ENCODE measurements around the gene COX6B2. TPM values are rescaled to one million over a fixed set of nuclear protein-coding genes. Genes with fewer than 3 reads are reported as not detected.

COX6B2 gene
- total and polyA plus RNA-seq, 4 donors, result not detected

GRCh38 chr19:55315956-55316525 lies 38.5 kb downstream of the COX6B2 start:
- no peak for DNase-seq (ENCODE audit: low spot score)
- H3K4me1 ChIP-seq (ENCODE audit: control insufficient read depth in 4 of 4, insufficient read depth in 4 of 4, low read length in 3 of 4), result no peaks in the 10 kb centered on the region
- H3K9me3 ChIP-seq (ENCODE audit: control insufficient read depth in 4 of 4, low read length in 3 of 4), result peaks cover 0 to 4% (median 1%) of the 10 kb centered on the region in 4 donors
- H3K27ac ChIP-seq (ENCODE audit: low read depth in 1 of 2, low read length in 2 of 2), result no peak overlapping the region
- 84% methylated on average over 13 of the region's 13 CpGs for WGBS
- no peak overlapping the region for H3K4me3 ChIP-seq (ENCODE audit: low read depth in 1 of 3, low read length in 3 of 3)
- H3K9ac ChIP-seq (ENCODE audit: low read depth in 1 of 2, low read length in 2 of 2), result no peak overlapping the region
- peaks cover 0 to 4% (median under 1%) of the 10 kb centered on the region in 4 donors for H3K27me3 ChIP-seq (ENCODE audit: control insufficient read depth in 4 of 4, insufficient read depth in 4 of 4, low read length in 3 of 4)
- no peaks in the 10 kb centered on the region for H3K36me3 ChIP-seq (ENCODE audit: control insufficient read depth in 4 of 4, insufficient read depth in 3 of 4, low read depth in 1 of 4, low read length in 3 of 4)
- TF ChIP-seq EGR1 (IDR thresholded peaks at IDR 0.05; ENCODE audit: low read depth in 2 of 2), result no peak
- no peak for TF ChIP-seq SP1 (IDR thresholded peaks at IDR 0.05)
- TF ChIP-seq NR2F2 (IDR thresholded peaks at IDR 0.05), result no peak
- no peak for TF ChIP-seq RXRA (IDR thresholded peaks at IDR 0.05)
- no peak for TF ChIP-seq RAD21 (IDR thresholded peaks at IDR 0.05)
- TF ChIP-seq, protein P1, sequence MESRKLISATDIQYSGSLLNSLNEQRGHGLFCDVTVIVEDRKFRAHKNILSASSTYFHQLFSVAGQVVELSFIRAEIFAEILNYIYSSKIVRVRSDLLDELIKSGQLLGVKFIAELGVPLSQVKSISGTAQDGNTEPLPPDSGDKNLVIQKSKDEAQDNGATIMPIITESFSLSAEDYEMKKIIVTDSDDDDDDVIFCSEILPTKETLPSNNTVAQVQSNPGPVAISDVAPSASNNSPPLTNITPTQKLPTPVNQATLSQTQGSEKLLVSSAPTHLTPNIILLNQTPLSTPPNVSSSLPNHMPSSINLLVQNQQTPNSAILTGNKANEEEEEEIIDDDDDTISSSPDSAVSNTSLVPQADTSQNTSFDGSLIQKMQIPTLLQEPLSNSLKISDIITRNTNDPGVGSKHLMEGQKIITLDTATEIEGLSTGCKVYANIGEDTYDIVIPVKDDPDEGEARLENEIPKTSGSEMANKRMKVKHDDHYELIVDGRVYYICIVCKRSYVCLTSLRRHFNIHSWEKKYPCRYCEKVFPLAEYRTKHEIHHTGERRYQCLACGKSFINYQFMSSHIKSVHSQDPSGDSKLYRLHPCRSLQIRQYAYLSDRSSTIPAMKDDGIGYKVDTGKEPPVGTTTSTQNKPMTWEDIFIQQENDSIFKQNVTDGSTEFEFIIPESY (IDR thresholded peaks at IDR 0.05), result no peak

DNA sequence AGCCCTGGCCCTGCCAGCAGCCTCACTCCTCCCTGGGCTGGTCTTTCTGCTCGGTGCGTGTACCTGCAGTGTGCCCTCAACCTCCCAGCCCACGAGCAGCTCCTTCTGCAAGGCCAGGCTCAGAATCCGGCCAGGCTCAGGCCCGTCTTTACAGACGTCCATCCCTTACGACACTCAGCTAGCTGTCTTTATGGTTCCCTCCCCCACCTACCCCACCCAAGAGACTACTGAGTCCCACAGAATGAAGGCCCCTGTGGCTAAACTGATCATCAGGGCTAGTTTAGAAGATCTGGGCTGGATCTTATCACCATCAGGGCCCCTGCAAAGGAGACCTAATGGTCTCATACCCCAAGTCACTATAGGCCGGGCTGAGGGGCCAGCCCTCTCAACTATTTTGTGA lies 40.1 kb downstream of the COX6B2 start:
- no peaks in the 10 kb centered on the region for H3K36me3 ChIP-seq (ENCODE audit: control insufficient read depth in 4 of 4, insufficient read depth in 3 of 4, low read depth in 1 of 4, low read length in 3 of 4)
- WGBS, result 89% methylated on average over 8 of the region's 8 CpGs

DNA sequence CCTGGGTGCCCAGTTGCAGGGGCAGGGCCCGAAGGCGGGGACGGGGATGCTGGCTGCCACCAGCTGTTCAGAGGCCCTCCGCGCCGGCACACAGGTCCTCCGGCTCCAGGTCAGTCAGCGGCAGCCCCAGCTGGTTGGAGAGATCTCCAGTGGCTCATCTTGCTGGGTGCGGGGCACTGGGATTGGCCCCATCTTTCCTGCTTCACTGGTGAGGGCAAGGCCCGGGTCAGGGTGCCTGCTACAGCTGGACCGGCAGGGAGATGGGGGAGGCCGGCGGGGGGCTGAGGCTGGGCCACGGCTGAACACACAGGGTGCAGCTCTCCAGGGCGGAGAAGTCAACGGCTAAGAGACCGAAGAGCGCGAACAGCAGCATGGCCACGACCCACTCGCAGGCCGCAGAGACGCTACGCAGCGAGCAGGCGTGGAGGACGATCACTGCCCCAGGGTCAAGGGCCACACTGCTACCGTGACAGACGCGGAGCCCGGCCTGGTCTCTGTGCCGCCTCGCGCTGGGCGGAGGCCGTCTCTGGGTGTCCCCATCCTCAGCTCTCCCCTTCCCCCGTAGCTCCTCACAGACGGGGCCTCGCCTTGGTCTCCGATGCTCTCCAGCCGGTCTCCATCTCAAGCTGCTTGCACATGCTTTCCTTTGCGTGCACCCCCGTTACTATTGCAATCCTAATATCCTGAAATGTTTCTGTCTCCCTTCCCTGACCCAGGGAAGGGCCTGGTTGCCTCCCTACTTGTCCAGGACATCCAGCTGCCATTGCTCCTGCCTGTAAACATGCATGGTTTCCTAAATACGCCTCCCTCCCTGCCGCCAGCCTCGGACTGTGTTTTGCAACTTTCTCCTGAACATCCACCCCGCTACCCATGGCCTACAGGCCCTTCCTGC lies 41.7 kb downstream of the COX6B2 start:
- DNase-seq (ENCODE audit: low spot score), result no peak
- no peak overlapping the region for H3K4me3 ChIP-seq (ENCODE audit: low read depth in 1 of 3, low read length in 3 of 3)
- H3K4me1 ChIP-seq (ENCODE audit: control insufficient read depth in 4 of 4, insufficient read depth in 4 of 4, low read length in 3 of 4), result no peaks in the 10 kb centered on the region
- H3K9ac ChIP-seq (ENCODE audit: low read depth in 1 of 2, low read length in 2 of 2), result no peak overlapping the region
- peaks cover 0 to 4% (median 0%) of the 10 kb centered on the region in 4 donors for H3K27me3 ChIP-seq (ENCODE audit: control insufficient read depth in 4 of 4, insufficient read depth in 4 of 4, low read length in 3 of 4)
- no peak overlapping the region for H3K27ac ChIP-seq (ENCODE audit: low read depth in 1 of 2, low read length in 2 of 2)
- peaks cover 0 to 4% (median 1%) of the 10 kb centered on the region in 4 donors for H3K9me3 ChIP-seq (ENCODE audit: control insufficient read depth in 4 of 4, low read length in 3 of 4)
- 89% methylated on average over 47 of the region's 47 CpGs for WGBS
- H3K36me3 ChIP-seq (ENCODE audit: control insufficient read depth in 4 of 4, insufficient read depth in 3 of 4, low read depth in 1 of 4, low read length in 3 of 4), result no peaks in the 10 kb centered on the region
- no peak for TF ChIP-seq REST (IDR thresholded peaks at IDR 0.05)
- no peak for TF ChIP-seq MAX (IDR thresholded peaks at IDR 0.05)
- TF ChIP-seq CTCF (IDR thresholded peaks at IDR 0.05; ENCODE audit: low read depth, low read length, missing input control), result no peak
- no peak for TF ChIP-seq ATF3 (IDR thresholded peaks at IDR 0.05)
- TF ChIP-seq, protein P1 (IDR thresholded peaks at IDR 0.05), result no peak
- no peak for TF ChIP-seq JUND (IDR thresholded peaks at IDR 0.05)
- TF ChIP-seq RAD21 (IDR thresholded peaks at IDR 0.05), result no peak
- TF ChIP-seq FOXA1 (IDR thresholded peaks at IDR 0.05), result no peak
- no peak for TF ChIP-seq GABPA (IDR thresholded peaks at IDR 0.05 in 1 of 2, conservative IDR thresholded peaks at IDR 0.05 in 1 of 2)
- TF ChIP-seq FOXA2 (IDR thresholded peaks at IDR 0.05), result no peak

More for the DNA sequence above, 40.1 kb downstream of the COX6B2 start:
- Histone ChIP-seq H3K27ac (ENCODE audit: low read depth in 1 of 2, low read length in 2 of 2) (no peak overlapping the region), H3K9ac (ENCODE audit: low read depth in 1 of 2, low read length in 2 of 2) (no peak overlapping the region), H3K4me3 (ENCODE audit: low read depth in 1 of 3, low read length in 3 of 3) (no peak overlapping the region), H3K4me1 (ENCODE audit: control insufficient read depth in 4 of 4, insufficient read depth in 4 of 4, low read length in 3 of 4) (no peaks in the 10 kb centered on the region), H3K9me3 (ENCODE audit: control insufficient read depth in 4 of 4, low read length in 3 of 4) (peaks cover 0 to 4% (median 1%) of the 10 kb centered on the region in 4 donors), H3K27me3 (ENCODE audit: control insufficient read depth in 4 of 4, insufficient read depth in 4 of 4, low read length in 3 of 4) (peaks cover 0 to 4% (median 0%) of the 10 kb centered on the region in 4 donors)
- TF ChIP-seq TAF1 (conservative IDR thresholded peaks at IDR 0.05) (no peak), RXRA (IDR thresholded peaks at IDR 0.05) (no peak), EGR1 (IDR thresholded peaks at IDR 0.05; ENCODE audit: low read depth in 2 of 2) (no peak), RAD21 (IDR thresholded peaks at IDR 0.05) (no peak), GABPA (IDR thresholded peaks at IDR 0.05 in 1 of 2, conservative IDR thresholded peaks at IDR 0.05 in 1 of 2) (no peak)
- DNase-seq (ENCODE audit: low spot score), result no peak
